Liver (tissue), 9 donors: ENCODE data around the gene ZIM2. TPM values are rescaled to one million over a fixed set of nuclear protein-coding genes. Genes with fewer than 3 reads are reported as not detected.

ENCODE experiments used
- DNase-seq: peaks from one replicate; pipeline ENCODE4 v3.0.0-alpha.2; 2017; ENCODE audit warnings: low spot score
- H3K27ac ChIP-seq, 2 donors: one replicate each; pipeline ENCODE4 v1.7.0; 2013; ENCODE audit warnings: inconsistent platforms in 2 of 2, low read length in 2 of 2, control low read depth in 1 of 2, low read depth in 1 of 2, mild to moderate bottlenecking in 1 of 2
- H3K27me3 ChIP-seq, 4 donors: one replicate each; pipeline versions ENCODE4 v1.6.1 to v1.7.0; 2013; ENCODE audit warnings: low read length in 3 of 4, inconsistent platforms in 1 of 4, mild to moderate bottlenecking in 1 of 4, moderate library complexity in 1 of 4; ENCODE audit not compliant: control insufficient read depth in 4 of 4, insufficient read depth in 4 of 4
- H3K36me3 ChIP-seq, 4 donors: one replicate each; pipeline versions ENCODE4 v1.6.1 to v1.7.0; 2013; ENCODE audit warnings: low read length in 3 of 4, mild to moderate bottlenecking in 3 of 4, low read depth in 1 of 4, moderate library complexity in 1 of 4; ENCODE audit not compliant: control insufficient read depth in 4 of 4, insufficient read depth in 3 of 4
- H3K4me1 ChIP-seq, 4 donors: one replicate each; pipeline versions ENCODE4 v1.6.1 to v1.7.0; 2013; ENCODE audit warnings: low read length in 3 of 4, mild to moderate bottlenecking in 3 of 4, moderate library complexity in 1 of 4; ENCODE audit not compliant: control insufficient read depth in 4 of 4, insufficient read depth in 4 of 4
- H3K4me3 ChIP-seq, 3 donors: one replicate each; pipeline versions ENCODE4 v1.6.1 to v1.7.0; 2013; ENCODE audit warnings: low read length in 3 of 3, control low read depth in 1 of 3, low read depth in 1 of 3, mild to moderate bottlenecking in 1 of 3
- H3K9ac ChIP-seq, 2 donors: one replicate each; pipeline ENCODE4 v1.7.0; 2013; ENCODE audit warnings: low read length in 2 of 2, mild to moderate bottlenecking in 2 of 2, moderate library complexity in 2 of 2, control low read depth in 1 of 2, low read depth in 1 of 2
- H3K9me3 ChIP-seq, 4 donors: one replicate each; pipeline versions ENCODE4 v1.6.1 to v1.7.0; 2013; ENCODE audit warnings: low read length in 3 of 4; ENCODE audit not compliant: control insufficient read depth in 4 of 4
- CTCF ChIP-seq: fragments of 150-350 bp; IDR thresholded peaks from 2 replicates; pipeline ENCODE4 v1.5.1; 2017; ENCODE audit warnings: improper control_type of control experiment, low read depth, low read length; ENCODE audit not compliant: missing input control
- EGR1 ChIP-seq, 2 donors: IDR thresholded peaks; 2 replicates each; pipeline ENCODE4 v1.6.1; 2016 to 2018; ENCODE audit warnings: antibody characterized with exemption in 2 of 2, low read depth in 2 of 2
- FOXA2 ChIP-seq: IDR thresholded peaks from 2 replicates; pipeline ENCODE4 v1.6.1; 2016; ENCODE audit warnings: antibody characterized with exemption
- MAX ChIP-seq: IDR thresholded peaks from 2 replicates; pipeline ENCODE4 v1.6.1; 2016; ENCODE audit warnings: antibody characterized with exemption
- RAD21 ChIP-seq, 2 donors: IDR thresholded peaks; 2 replicates each; pipeline ENCODE4 v1.6.1; 2016; ENCODE audit warnings: antibody characterized with exemption in 2 of 2, mild to moderate bottlenecking in 2 of 2
- REST ChIP-seq: IDR thresholded peaks from 2 replicates; pipeline ENCODE4 v1.6.1; 2016; ENCODE audit warnings: antibody characterized with exemption, mild to moderate bottlenecking
- RXRA ChIP-seq, 2 donors: IDR thresholded peaks; 2 replicates each; pipeline ENCODE4 v1.6.1; 2017 to 2018; ENCODE audit warnings: antibody characterized with exemption in 2 of 2, mild to moderate bottlenecking in 1 of 2
- SP1 ChIP-seq: IDR thresholded peaks from 2 replicates; pipeline ENCODE4 v1.6.1; 2018; ENCODE audit warnings: antibody characterized with exemption, mild to moderate bottlenecking
- TAF1 ChIP-seq: conservative IDR thresholded peaks from 2 replicates; pipeline ENCODE4 v1.6.1; 2016; ENCODE audit warnings: antibody characterized with exemption, mild to moderate bottlenecking
- YY1 ChIP-seq: IDR thresholded peaks from 2 replicates; pipeline ENCODE4 v1.6.1; 2016; ENCODE audit warnings: antibody characterized with exemption, mild to moderate bottlenecking
- ZBTB33 ChIP-seq: IDR thresholded peaks from 2 replicates; pipeline ENCODE4 v1.6.1; 2016; ENCODE audit warnings: antibody characterized with exemption
- WGBS: extraction: QIAGEN DNeasy Blood & Tissue Kit; methylation state at CpG from one replicate; pipeline ENCODE4 v1.1.7; 2013; 5-methylcytosine and 5-hydroxymethylcytosine counted together
- polyA plus RNA-seq, 2 donors: library from polyadenylated mRNA; stranded (reverse) in 1 of 2; unstranded in 1 of 2; fragments of 200-250 nt in 1 of 2; fragments of >200 nt in 1 of 2; fragmentation: Nextera tagmentation in 1 of 2; extraction: Ambion mirVana in 1 of 2; gene quantifications; one replicate each; pipeline versions ENCODE4 v1.2.1 to v1.2.3, GENCODE V29; 2013 to 2015
- total RNA-seq, 2 donors: library from RNA; depleted of rRNA; stranded (reverse); fragments of >200 nt; gene quantifications; one replicate each; pipeline ENCODE4 v1.2.3, GENCODE V29; 2014
- donor health status: healthy.
- donor health status: healthy.
- donor health status: healthy.
- donor health status: healthy.
- donor health status: healthy.

The ZIM2 gene
- total and polyA plus RNA-seq, 4 donors = 0.03 to 3.2 (median 0.33) TPM; not detected in 1

GRCh38 chr19:56748378-56748777 is 92.1 kb downstream of the ZIM2 start:
- TF ChIP-seq CTCF (peak; percentile 74), RXRA (IDR thresholded peaks at IDR 0.05) (no peak), SP1 (no peak), ZBTB33 (no peak), RAD21 (IDR thresholded peaks at IDR 0.05) (peak; percentile 79 to 85), MAX (no peak)
- no peak overlapping the region for H3K9ac ChIP-seq
- no peaks in the 10 kb centered on the region for H3K36me3 ChIP-seq
- no peak overlapping the region for H3K27ac ChIP-seq
- peaks cover 0 to 1% (median 0%) of the 10 kb centered on the region in 4 donors for H3K9me3 ChIP-seq
- H3K4me1 ChIP-seq = no peaks in the 10 kb centered on the region
- no peak for DNase-seq
- no peak overlapping the region for H3K4me3 ChIP-seq
- WGBS = 17% methylated on average over 5 of the region's 5 CpGs
- no peaks in the 10 kb centered on the region for H3K27me3 ChIP-seq

GRCh38 chr19:56746367-56746766 is 94.2 kb downstream of the ZIM2 start:
- no peak for TF ChIP-seq EGR1 (IDR thresholded peaks at IDR 0.05; ENCODE audit: low read depth in 2 of 2)
- no peak for TF ChIP-seq SP1
- no peak for TF ChIP-seq TAF1
- TF ChIP-seq YY1 = no peak
- TF ChIP-seq MAX = no peak
- no peak for TF ChIP-seq RAD21 (IDR thresholded peaks at IDR 0.05)
- no peak for TF ChIP-seq REST
- no peak for TF ChIP-seq FOXA2
- Histone ChIP-seq H3K4me3 (no peak overlapping the region), H3K4me1 (no peaks in the 10 kb centered on the region), H3K36me3 (no peaks in the 10 kb centered on the region), H3K9me3 (peaks cover 0 to 1% (median 0%) of the 10 kb centered on the region in 4 donors), H3K27me3 (no peaks in the 10 kb centered on the region), H3K27ac (no peak overlapping the region), H3K9ac (no peak overlapping the region)
- DNase-seq = no peak
- WGBS = 36% methylated on average over 3 of the region's 3 CpGs
